ENCODE results near the gene PDHA1.

The PDHA1 gene

GRCh38 chrX:19343535-19344408, at the start of gene PDHA1:
TSS of gene PDHA1 (plus strand) at chrX:19343927. CDS start at chrX:19344038, 111 bp downstream.
- DNase-seq = peak; percentile 94

GRCh38 chrX:19303256-19303880, 40.4 kb upstream of the PDHA1 start:
- DNase-seq = no peak

DNA sequence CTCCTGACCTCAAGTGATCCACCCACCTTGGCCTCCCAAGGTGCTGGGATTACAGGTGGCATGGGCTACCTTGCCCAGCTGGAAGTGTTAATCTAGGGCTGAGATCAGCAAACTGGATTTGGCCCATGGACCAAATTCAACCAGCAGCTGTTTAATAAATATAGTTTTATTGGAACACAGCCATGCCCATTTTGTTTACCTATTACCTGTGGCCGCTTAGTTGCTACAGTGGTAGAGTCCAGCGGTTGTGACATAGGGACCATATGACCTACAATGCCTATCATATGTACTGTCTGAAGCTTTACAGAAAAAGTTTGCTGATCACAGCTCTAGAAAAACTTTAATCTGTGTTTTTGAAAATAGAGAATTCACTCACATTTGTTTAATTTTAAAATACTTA, 17.2 kb upstream of the PDHA1 start:
- DNase-seq = no peak

DNA sequence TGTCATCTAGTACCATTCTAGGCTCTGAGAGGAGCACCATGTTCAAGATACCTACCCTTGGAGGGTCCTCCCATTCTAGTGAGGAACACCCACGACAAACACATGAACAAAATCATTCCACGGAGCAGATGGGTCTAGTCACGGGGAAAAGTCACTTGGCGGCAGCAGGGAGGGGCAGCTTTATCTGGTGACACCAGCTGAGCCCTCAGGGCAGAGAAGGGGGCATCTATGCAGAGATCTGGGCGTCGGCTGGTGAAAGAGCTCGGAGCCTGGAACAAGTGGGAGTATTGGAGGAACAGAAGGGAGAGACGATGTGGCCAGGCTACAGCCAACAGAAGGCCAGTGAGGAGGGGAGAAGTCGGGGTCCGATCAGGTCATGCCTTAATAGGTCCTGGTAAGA, 11.9 kb upstream of the PDHA1 start:
- DNase-seq = no peak

DNA sequence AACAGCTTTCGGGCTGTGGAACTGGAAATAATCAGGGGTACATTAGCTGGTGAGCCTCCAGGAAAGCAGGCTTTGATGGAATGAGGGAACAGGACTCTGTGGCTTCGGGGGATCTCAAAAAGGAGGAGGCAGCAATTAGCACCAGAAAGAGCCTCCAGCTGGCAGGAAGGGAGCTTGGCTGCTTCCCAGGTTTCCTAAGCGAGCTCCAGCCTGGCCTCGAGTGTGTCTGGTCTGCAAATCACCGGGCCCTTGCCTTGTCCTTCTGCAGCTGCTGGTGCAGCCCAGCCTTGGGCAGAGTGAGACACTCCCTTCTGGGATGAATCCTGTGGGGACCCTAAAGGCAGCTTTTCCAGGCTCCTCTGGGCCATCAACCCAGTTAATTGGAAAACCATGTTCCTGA, 10.7 kb upstream of the PDHA1 start:
- no peak for DNase-seq

- no peak for DNase-seq
Observed at GRCh38 chrX:19334945-19335626, 8.6 kb upstream of the PDHA1 start.

GRCh38 chrX:19342331-19342906, 1.3 kb upstream of the PDHA1 start:
- DNase-seq = no peak

DNA sequence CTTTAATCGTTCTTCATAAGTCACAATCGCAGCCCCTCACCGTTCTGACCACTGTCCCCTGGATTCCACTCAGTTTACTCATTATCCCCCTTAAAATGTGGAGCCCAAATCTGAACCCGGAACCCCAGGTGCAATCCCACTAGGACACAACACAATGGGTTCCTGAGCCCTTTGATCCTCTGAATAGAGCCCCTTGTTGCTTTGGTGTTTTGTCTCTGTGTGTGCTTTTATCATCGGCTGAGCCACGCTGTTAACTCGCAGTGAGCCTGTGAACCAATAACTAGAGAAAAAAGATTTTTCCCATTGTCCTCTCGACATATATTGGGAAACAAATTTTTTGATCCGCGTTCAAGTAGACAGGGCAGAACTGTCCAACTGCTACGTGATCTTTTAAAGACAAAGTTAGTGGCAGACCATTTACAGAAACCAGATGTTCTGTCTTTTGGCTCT, 617 bp upstream of the PDHA1 start:
- no peak for DNase-seq

- DNase-seq = no peak
Observed at GRCh38 chrX:19344661-19345060, 934 bp downstream of the PDHA1 start.

GRCh38 chrX:19347916-19348315, 4.2 kb downstream of the PDHA1 start:
- no peak for DNase-seq

DNA sequence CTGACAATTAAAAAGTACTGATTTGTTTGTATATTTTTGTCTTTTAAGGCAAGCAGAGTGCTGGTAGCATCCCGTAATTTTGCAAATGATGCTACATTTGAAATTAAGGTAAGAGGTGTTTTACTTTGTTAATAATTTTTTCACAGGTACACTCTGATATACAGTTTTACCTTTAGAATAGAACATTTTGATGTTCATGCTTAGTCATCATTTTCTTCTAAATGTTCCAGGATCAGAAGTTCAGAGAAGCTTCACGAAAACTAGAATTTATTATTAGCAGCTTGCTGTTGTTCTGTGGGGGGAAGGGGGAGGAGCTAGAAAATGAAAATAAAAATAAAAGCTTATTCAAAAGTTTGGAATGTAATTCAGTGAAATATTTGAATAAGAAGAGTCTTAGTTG, 5.5 kb downstream of the PDHA1 start:
- no peak for DNase-seq

DNA sequence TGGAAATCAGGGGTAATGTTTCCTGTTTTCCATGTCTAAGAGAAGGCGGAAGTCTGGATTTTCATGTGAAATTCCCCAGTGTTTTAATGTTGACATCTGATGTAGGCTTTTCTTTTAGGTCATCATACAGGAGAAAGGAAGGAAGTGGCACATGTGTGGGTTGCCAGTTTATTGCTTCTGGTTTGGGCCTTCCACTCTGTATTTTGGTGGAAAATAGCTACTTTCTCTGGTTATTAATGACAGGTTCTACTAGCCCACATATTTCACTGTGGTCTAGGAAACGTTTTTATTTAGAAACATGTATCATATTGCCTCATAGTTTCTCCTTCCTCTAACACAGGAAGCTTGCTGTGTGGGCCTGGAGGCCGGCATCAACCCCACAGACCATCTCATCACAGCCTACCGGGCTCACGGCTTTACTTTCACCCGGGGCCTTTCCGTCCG, 7.2 kb downstream of the PDHA1 start:
- no peak for DNase-seq

GRCh38 chrX:19354625-19355024, 10.9 kb downstream of the PDHA1 start:
- no peak for DNase-seq

DNA sequence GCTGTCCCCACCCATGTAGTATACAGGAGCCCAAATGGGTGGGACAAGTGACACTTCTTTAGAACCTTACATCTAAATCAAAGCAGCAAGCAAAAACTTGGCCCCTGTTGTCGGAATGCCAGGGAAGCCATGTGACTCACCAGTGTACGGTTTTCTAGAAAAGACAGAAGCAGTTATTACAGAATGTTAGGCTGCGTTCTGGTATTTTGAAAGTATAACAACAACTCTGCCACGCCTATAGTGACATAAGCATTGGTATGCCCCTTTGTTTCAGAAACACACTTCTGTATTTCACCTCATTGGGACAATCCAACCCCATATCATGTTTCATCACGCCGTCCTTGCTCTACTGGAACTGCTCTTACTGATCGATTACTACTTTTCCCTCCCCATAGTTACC, 14.8 kb downstream of the PDHA1 start:
- no peak for DNase-seq

DNA sequence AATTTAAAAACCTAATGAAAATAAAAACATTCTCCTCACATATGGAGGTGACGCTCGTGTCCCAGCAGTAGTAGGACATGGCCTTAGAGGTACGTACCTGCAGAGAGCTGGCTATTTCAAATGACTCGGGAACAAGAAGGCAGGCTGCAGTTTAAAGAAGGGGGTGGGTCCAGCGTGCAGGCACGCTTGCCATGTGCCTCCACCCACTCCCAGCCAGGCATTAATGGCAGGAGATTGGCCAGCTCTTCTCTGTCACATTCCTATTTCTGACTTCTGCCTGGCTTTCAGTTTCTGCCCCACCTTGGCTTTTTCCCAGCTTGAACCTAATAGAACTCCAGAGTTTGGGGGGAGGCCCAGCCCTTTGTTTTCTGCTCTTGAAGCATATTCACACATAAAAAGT, 17.2 kb downstream of the PDHA1 start:
- DNase-seq = no peak

DNA sequence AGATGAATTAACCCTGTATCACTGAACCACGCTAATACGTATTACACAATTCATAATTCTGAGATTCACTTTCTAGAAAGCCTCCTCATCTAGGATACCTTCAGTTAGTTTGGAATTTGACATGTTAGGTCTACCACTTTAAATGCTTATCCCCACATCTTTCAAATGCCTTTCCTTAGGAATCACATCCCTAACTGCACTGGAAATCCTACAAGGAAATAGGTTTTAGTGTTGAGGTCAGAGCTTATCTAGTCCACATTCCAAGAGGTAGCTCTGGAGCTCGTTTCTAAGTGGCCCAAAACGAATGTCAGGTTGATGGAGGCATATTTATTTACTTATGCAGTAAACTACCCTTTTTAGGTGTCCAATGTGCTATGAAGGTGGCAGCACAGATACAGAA, 18.0 kb downstream of the PDHA1 start:
- DNase-seq = no peak

DNA sequence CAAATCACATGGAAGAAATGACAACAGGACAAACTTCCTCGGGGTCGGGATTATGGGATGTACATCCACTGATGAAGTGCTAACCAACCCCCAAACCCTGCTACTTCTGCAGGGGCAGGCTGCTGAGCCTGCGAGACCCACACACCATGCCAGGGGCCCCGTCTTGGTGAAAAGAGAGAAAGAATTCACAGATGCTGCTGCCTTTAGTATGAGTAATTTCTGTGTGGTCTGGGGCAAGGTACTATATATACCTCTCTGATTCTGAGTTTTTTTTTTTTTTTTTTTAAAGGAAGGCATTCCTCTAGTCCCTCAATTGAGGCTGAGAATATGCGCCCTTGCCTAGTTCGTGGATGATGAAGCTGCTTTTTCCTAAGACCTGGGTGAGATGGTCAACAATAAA, 24.8 kb downstream of the PDHA1 start:
- no peak for DNase-seq

GRCh38 chrX:19370061-19370460, 26.3 kb downstream of the PDHA1 start:
- DNase-seq = no peak

GRCh38 chrX:19372170-19372546, 28.4 kb downstream of the PDHA1 start:
- DNase-seq = peak; percentile 72

DNA sequence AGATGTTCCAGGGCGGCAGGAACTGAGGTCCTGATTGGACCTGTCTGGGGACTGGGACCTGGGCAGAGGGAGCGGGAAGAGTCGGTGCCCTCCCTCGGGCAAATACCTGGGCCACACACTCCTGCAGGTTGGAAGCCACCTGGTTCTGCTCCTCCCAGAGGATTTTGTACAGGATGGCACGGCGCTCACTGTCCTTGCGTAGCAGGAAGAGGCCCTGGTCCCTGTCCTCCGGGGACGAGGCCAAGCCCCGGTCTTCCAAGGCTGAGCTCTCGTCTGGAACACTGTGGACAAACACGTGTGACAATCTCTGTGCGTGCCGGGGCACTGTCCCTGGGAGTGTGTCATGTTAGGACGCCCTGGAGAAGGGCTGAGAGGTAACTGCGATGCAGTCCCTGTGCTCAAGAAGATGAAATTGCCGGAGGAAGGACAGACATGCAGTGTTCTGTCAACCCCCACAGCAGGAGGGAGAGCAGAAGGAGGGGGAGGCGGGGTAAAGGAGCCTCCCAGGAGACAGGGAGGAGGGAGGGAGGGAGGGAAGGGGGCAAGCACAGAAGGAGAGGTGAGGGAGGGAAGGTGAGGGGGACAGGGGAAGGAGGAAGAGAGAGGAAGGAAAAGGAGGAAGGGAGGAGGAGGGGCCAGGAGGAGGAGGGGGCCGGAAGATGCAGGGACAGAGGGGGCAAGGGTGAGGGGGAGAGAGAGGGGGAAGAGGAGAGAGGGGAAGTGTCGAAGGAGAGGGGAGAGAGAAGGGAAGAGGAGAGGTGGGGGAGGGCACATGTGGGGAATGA, 29.0 kb downstream of the PDHA1 start:
- DNase-seq = peak; percentile 15

- no peak for DNase-seq
Observed at GRCh38 chrX:19373351-19373891, 29.7 kb downstream of the PDHA1 start.

GRCh38 chrX:19375546-19375945, 31.8 kb downstream of the PDHA1 start:
- no peak for DNase-seq

All from CD4-positive, alpha-beta T cell treated with Interleukin-17A for 4 hours (primary cell).